Hippocampal formation (tissue), 2 donors: ENCODE data around the gene ZSCAN31.

Source experiments
- DNase-seq, 2 donors: peaks; one replicate each; lab custom pipeline; 2025; lab: John Stamatoyannopoulos, UW

ZSCAN31 gene

DNA sequence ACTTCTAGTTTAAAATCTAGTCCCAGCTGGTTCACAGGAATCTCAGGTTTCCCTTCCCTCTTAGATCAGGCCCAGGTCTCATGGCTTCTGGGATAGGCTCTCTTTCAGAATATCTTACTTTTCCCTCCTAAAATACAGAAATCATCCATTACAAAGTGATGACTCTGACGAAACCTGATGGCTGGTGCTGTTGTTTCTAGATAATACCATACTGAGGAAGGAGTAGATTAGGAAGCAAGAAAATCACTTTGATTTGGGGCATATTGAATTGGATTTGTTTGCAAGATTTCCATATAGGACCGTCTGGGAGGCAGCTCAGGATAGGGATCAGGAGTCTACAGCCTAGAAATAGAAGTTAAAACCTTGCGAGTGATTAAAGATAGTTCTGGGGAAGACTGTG, 17.4 kb upstream of the ZSCAN31 start:
- DNase-seq = no peak

DNA sequence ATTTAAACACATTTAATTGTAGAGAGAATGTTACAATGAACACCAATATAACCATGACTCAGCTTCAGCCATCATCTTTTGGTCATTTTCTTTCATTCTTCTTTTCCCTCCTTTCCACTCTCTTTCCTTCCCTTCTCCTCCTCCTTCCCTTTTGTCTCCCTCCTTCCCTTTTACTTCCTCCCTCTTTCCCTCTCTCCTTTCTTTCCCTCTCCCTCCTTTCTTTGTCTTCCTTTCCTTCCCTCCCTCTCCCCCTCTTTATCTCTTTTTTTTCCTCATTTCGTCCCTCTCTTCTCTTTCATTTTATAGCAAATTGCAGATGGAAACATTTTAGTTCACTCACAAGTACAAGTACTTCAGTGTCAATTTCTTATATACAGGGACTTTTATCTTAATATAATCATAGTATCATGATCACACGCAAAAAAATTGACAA, 15.6 kb upstream of the ZSCAN31 start:
- DNase-seq = no peak

DNA sequence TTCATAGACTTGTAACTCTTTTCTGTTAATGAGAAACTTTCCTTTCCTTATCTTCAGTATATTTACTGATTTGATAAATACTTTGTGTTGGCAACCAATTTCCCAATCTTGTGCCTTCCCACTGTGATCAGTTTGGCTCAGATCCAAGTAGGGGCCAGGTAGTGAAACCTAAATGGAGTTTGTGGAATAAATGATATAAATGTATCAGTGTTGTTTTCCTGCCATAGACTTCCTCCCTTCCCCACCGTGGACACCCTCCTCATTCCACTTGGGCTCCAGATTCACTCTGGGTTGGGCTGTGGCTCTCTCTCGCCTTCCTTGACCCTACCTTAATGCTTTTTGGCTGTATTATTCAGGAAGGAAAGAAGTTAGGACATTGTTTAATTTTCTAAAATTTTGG, 15.1 kb upstream of the ZSCAN31 start:
- no peak for DNase-seq

GRCh38 chr6:28349892-28350737, 14.2 kb upstream of the ZSCAN31 start, which contains the start of gene ZKSCAN3:
ZKSCAN3 (plus strand) TSS chr6:28349947; CDS start chr6:28359587, 9,640 bp downstream.
- DNase-seq = peak; percentile 79 to 82

DNA sequence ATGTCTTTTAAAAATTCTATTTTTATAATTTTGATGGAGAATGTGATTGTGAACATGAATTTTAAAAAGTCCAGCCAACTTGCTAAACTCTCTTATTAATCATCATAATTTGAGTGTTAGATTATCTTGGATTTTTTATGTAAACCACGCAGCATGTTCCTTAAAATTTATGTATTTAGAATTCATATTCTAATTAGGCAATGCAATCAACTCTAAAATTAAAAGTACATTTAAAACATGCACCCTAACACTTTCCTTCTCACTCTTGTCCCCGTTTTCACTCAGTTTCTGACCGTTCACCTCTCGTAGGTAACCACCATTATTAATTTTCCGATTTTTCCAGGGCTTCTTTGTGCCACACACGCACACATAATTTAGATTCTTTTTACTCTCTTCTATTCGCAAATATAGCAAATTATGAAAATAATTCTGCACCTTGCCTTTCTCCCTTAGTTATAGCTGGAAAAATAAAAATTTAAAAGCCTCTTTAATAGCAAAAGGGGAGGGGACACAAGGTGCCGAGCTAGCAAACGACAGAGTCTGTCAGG, 13.5 kb upstream of the ZSCAN31 start:
- DNase-seq = no peak

DNA sequence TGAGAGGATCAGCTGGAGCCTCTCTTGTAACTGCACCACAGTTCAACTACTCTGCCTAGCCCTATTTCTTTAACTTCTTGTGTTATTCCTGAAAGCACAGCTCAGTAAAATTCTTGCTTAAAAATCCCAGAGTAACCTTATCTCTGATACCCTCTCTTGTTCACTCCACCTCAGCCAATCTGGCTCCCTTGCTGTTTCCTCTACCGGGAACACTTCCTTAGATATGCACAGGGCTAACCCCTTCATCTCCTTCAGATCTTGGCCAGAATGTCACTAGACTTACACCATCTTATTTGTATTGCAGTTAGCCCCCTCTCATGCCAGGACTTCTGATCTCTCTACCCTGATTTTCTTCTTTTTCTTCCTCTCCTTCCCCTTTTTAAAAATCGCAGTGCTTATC, 11.2 kb upstream of the ZSCAN31 start:
- DNase-seq = no peak

DNA sequence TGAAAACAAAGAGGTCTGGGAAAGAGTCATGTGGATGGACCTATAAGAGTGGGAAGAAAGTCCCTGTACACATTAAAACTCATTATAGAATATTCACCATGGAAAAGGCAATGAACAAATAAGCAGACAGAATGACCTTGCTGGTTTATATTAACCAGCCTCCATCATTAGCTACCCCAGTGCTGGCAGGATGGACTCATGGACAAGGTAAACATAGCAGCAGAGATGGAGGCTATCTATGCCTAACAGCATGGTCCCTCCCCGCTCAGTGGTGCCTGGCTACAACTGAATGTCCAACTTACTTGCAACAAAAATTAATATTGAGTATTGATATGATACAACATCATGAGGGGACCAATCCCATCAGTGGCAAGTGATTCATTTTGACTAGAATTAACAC, 9.3 kb upstream of the ZSCAN31 start:
- DNase-seq = no peak

GRCh38 chr6:28343898-28344677, 8.1 kb upstream of the ZSCAN31 start:
- no peak for DNase-seq

GRCh38 chr6:28340310-28341095, 4.6 kb upstream of the ZSCAN31 start:
- DNase-seq = no peak

GRCh38 chr6:28337121-28337520, 1.2 kb upstream of the ZSCAN31 start:
- no peak for DNase-seq

DNA sequence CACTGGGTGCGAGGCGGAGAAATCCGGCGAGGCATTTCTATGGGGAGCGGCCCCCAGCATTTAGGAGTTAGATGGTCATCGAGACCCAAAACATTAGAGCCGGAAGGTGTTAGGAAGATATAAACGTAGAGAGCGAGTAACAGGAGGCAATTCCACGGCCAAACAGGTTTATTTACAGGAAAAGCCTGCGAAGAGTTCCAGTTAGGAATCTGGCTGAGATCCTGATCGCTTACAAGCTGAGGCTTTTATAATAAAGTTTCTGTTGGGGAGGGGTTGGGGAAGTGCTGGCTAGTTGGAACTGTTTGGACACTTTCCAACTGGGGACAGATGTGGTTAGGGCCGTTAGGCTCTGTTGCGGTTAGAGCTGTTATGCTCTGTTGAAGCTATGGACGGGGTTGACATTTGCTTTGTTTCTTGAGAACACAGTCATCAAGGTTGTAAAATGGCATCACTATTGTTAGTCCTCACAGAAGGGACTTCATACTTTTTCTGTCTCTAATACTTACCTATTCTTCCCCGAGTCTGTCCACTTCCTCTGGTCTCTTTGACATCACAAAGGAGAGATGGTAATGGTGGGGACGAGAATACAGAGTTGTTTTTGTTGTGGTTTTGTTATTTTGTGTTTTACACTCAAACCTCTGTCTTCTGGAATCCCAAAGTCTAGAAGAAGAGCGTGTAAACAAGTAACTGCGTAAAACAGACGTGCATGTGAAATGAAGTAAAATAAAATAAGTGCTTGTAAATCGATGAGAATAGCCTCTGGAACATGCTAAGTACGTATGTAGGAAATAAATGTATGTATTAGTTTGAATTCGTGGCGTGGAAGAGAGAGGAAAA, 554 bp upstream of the ZSCAN31 start:
- peak in 1 of 2 donors; percentile 45 for DNase-seq

- DNase-seq = no peak
Measured at GRCh38 chr6:28335040-28335563, 846 bp downstream of the ZSCAN31 start.

DNA sequence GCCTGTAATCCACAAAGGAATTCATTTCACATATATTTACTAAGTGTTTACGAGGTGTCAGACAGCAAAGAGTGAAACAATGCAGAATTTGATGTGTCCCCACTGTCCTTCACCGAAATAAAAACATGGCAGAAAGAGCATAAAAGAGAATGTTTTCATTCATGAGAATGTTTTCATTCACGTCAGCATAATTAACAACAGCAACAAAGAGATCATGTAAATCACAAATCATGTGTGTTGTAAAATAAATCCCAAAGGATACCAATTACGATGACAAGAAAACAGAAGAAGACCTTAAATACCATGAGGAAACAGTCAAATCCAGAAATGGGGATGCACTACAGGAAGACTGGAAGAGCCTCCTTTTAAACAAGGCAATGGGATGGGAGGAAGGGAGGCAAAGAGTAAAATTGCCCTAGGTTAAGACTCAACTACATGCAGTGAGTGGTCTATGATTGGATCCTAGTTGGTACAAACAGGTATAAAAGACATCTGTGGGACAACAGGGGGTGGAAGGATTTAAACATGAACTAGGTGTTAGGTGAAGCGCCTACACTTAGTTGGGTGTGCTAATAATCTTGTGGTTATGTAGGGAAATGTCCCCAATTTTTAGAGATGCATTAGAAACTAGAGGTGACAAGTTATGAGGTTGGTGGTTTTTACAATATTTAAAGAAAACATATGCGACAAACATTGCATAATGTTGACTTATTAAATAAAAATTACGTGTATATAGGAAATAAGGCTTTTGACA, 1.5 kb downstream of the ZSCAN31 start:
- DNase-seq = no peak

DNA sequence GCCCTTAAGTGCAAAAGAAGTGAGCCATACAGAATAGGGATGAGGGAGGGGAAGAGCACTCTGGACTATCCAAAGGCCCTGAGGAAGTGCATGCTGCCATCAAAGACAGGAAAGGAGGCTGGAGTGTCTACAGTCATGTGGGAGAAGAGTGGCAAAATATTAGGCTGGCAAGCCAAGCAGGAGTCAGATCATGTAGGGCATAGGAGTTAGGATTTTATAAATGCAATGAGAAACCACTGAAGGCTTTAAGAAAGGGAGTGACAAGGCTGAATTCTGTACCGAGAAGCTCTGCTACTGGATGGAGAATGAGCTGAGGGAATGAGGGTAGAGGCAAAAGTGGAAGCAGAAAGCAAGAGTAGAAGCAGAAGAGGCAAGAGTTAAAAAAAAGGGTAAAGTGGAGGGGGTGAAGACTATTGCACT, 2.3 kb downstream of the ZSCAN31 start:
- DNase-seq = no peak

DNA sequence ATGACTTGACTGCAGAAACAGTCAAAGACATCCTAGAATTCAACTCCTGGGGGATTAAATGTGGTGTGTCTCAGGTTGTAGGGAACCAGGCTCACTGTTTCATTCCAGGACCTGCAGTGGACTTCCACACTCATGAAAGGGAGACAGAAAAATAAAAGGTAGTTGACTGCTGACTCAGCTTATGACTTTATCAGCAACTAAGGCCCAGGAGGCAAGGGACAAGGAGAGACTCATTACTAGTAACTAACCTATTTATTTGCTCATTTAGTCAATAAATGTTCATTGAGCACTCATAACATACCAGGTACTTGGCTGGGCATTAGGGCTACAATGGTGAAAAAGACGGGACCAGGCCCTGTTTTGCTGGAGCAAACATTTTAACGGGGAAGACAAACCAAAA, 2.9 kb downstream of the ZSCAN31 start:
- no peak for DNase-seq

GRCh38 chr6:28330041-28330440, 5.9 kb downstream of the ZSCAN31 start:
- no peak for DNase-seq

GRCh38 chr6:28326371-28326948, 9.5 kb downstream of the ZSCAN31 start:
- DNase-seq = no peak

DNA sequence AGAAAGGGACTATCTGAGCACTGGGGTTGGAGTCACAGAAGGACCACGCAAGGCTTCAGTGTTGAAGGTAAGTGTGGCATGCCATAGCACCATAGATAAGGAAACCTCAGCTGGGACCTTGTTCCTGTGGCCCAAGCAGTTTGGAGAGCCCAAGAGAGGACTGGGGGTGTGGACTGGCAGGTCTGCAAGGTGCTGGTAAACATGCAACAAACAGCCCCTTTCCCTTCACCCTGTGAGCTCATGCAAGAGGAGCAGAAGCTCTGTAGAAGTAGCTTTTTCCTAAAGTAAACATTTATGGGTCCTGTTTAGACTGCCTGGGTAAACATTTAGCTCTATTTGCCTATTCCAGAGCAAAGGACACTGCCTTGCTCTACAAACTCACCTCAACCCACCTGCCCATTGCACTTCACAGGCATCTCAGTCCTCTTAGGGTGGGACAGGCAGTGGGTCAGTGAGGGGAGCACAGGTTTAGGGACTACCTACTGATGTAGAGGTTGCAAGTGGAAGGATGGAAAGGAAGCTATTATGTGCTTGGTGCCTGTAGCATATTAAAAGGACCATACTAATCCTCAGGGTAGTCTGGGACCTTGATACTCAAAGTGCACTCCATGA, 12.0 kb downstream of the ZSCAN31 start:
- no peak for DNase-seq

DNA sequence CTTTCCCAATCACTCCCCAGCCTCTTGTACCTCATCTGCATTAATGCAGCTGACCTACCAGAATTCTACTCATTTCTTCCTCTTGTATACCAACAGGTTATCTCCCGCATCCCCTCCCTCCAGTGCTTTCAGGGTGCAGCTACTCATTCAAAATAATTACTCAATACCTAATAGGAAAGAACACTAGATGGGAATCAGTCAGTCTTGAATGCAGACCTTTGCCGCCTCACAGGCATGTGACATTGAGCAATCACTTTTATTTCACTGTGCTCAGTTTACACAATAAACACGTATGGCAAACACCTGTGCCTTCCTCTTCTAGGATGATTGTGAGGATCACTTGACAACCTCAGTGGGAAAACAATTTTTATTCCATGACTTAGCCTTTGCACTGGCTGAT, 13.3 kb downstream of the ZSCAN31 start:
- DNase-seq = no peak
